Esophagus squamous epithelium (tissue), 4 donors: Measurements from ENCODE around the gene MAGI1.

Source experiments
- POLR2A ChIP-seq, 4 donors: fragments of 450-650 bp; IDR thresholded peaks; one replicate each; pipeline ENCODE4 v1.6.1; 2017; ENCODE audit warnings: antibody characterized with exemption in 4 of 4, mild to moderate bottlenecking in 4 of 4, moderate library complexity in 3 of 4
- TF ChIP-seq, protein P1 (sequence below), 6 experiments: fragments of 450-650 bp in 4 of 6; fragments of 200-600 bp in 2 of 6; sonication (generic) in 2 of 6; IDR thresholded peaks; one replicate each; pipeline ENCODE4 v1.5.1; 2016 to 2019; ENCODE audit warnings: antibody characterized with exemption in 6 of 6, mild to moderate bottlenecking in 4 of 6, moderate library complexity in 4 of 6

DNA sequence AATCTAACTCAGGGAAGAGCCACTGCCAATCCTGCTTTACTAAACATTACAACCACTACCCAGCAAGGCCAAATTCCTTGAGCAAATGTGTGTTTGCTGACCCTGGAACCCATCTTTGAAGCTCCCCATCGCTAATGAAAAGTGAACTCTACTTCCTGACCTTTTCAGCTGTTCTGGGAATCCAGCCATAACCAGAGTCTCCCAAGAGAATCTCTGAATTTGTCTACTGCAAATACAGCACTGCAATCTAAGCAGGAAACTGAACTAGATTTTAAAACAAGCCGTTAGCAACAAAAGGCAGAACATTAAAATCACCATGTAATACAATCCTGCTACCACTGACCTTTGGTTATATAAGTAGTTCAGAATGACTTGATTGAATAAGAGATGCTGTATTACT, 309.2 kb downstream of the MAGI1 start:
- TF ChIP-seq POLR2A (IDR thresholded peaks at IDR 0.05) = no peak
- TF ChIP-seq, protein P1, sequence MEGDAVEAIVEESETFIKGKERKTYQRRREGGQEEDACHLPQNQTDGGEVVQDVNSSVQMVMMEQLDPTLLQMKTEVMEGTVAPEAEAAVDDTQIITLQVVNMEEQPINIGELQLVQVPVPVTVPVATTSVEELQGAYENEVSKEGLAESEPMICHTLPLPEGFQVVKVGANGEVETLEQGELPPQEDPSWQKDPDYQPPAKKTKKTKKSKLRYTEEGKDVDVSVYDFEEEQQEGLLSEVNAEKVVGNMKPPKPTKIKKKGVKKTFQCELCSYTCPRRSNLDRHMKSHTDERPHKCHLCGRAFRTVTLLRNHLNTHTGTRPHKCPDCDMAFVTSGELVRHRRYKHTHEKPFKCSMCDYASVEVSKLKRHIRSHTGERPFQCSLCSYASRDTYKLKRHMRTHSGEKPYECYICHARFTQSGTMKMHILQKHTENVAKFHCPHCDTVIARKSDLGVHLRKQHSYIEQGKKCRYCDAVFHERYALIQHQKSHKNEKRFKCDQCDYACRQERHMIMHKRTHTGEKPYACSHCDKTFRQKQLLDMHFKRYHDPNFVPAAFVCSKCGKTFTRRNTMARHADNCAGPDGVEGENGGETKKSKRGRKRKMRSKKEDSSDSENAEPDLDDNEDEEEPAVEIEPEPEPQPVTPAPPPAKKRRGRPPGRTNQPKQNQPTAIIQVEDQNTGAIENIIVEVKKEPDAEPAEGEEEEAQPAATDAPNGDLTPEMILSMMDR (IDR thresholded peaks at IDR 0.05) = no peak
